Gastrocnemius medialis (tissue), 4 donors: Measurements from ENCODE around the gene SEC61A2. TPM values are rescaled to one million over a fixed set of nuclear protein-coding genes. Genes with fewer than 3 reads are reported as not detected.
"Not testable (repeated sequence)": the region's sequence is repeated elsewhere in the genome, so short reads cannot be mapped to it uniquely, and the experiment has no call there.

Experiments used
- ATAC-seq, 2 donors: fragments of 150-250 bp; one replicate each; pipeline ENCODE4 v1.9.1; 2016
- DNase-seq, 2 donors: peaks; one replicate each; pipeline ENCODE4 v3.0.0-alpha.2; 2019
- H3K27ac ChIP-seq, 4 donors: fragments of 200-600 bp; sonication (generic); 1 replicate in 1 of 4; 2 replicates in 3 of 4; pipeline ENCODE4 v1.5.1; 2016 to 2018; ENCODE audit warnings: mild to moderate bottlenecking in 2 of 4, moderate library complexity in 1 of 4
- H3K27me3 ChIP-seq, 3 donors: fragments of 200-600 bp; sonication (generic) in 2 of 3; 1 replicate in 1 of 3; 2 replicates in 2 of 3; pipeline versions ENCODE4 v1.5.1 to v1.6.0; 2016 to 2019; ENCODE audit warnings: mild to moderate bottlenecking in 1 of 3, moderate library complexity in 1 of 3
- H3K36me3 ChIP-seq, 2 donors: fragments of 200-600 bp; sonication (generic) in 1 of 2; one replicate each; pipeline ENCODE4 v1.5.1; 2017 to 2018
- H3K4me1 ChIP-seq, 2 donors: fragments of 200-600 bp; sonication (generic) in 1 of 2; one replicate each; pipeline ENCODE4 v1.5.1; 2016 to 2017; ENCODE audit warnings: mild to moderate bottlenecking in 2 of 2
- H3K4me3 ChIP-seq, 4 donors: fragments of 200-600 bp; sonication (generic) in 3 of 4; 1 replicate in 1 of 4; 2 replicates in 3 of 4; pipeline ENCODE4 v1.5.1; 2016 to 2019; ENCODE audit warnings: mild to moderate bottlenecking in 2 of 4
- H3K9me3 ChIP-seq, 3 donors: fragments of 200-600 bp; sonication (generic) in 2 of 3; 1 replicate in 1 of 3; 2 replicates in 2 of 3; pipeline ENCODE4 v1.5.1; 2016 to 2019
- POLR2A ChIP-seq, 2 donors: fragments of 450-650 bp; IDR thresholded peaks; one replicate each; pipeline ENCODE4 v1.6.1; 2017; ENCODE audit warnings: antibody characterized with exemption in 2 of 2, mild to moderate bottlenecking in 2 of 2, moderate library complexity in 2 of 2
- in situ Hi-C, 4 donors: fragments of 200-750 bp; cut with MboI; loops; one replicate each; pipeline versions ENCODE4 v1.15.0 to v1.8.0; 2017; ENCODE audit warnings: low sequenced_read_pairs in 4 of 4
- intact Hi-C: fragments of 100-400 bp; cut with DNase I; formaldehyde crosslinking; loops from one replicate; pipeline ENCODE4 v1.15.1; 2023; ENCODE audit warnings: low total_unique reads
- total RNA-seq, 4 donors: library from RNA; depleted of rRNA; stranded (reverse); fragments of >200 nt; gene quantifications; one replicate each; pipeline versions ENCODE4 v1.1.0 to v1.2.3, GENCODE V29; 2016
- TF ChIP-seq, protein P1 (sequence below), 5 experiments: fragments of 450-650 bp in 3 of 5; fragments of 200-600 bp in 2 of 5; sonication (generic) in 2 of 5; IDR thresholded peaks in 4 of 5; conservative IDR thresholded peaks in 1 of 5; 1 replicate in 4 of 5; 2 replicates in 1 of 5; pipeline ENCODE4 v1.5.1; 2016 to 2019; ENCODE audit warnings: antibody characterized with exemption in 5 of 5, mild to moderate bottlenecking in 3 of 5, moderate library complexity in 3 of 5

The SEC61A2 gene
- total RNA-seq, 4 donors from 2014 or later: 6.0 to 9.4 (median 8.6) TPM

GRCh38 chr10:12164085-12164484, 34.6 kb downstream of the SEC61A2 start:
- TF ChIP-seq, protein P1, sequence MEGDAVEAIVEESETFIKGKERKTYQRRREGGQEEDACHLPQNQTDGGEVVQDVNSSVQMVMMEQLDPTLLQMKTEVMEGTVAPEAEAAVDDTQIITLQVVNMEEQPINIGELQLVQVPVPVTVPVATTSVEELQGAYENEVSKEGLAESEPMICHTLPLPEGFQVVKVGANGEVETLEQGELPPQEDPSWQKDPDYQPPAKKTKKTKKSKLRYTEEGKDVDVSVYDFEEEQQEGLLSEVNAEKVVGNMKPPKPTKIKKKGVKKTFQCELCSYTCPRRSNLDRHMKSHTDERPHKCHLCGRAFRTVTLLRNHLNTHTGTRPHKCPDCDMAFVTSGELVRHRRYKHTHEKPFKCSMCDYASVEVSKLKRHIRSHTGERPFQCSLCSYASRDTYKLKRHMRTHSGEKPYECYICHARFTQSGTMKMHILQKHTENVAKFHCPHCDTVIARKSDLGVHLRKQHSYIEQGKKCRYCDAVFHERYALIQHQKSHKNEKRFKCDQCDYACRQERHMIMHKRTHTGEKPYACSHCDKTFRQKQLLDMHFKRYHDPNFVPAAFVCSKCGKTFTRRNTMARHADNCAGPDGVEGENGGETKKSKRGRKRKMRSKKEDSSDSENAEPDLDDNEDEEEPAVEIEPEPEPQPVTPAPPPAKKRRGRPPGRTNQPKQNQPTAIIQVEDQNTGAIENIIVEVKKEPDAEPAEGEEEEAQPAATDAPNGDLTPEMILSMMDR (IDR thresholded peaks at IDR 0.05 in 4 of 5, conservative IDR thresholded peaks at IDR 0.05 in 1 of 5): no peak
- no peak for TF ChIP-seq POLR2A (IDR thresholded peaks at IDR 0.05)
- no peaks in the 10 kb centered on the region for H3K9me3 ChIP-seq
- H3K4me1 ChIP-seq: no peaks in the 10 kb centered on the region
- H3K36me3 ChIP-seq: peaks cover 0 to 69% of the 10 kb centered on the region in 2 donors
- intact Hi-C loops: no loop called here
- H3K4me3 ChIP-seq: no peak overlapping the region
- no peak for DNase-seq
- no peak for ATAC-seq
- in situ Hi-C loops: no loop called here
- H3K27ac ChIP-seq: no peak overlapping the region
- H3K27me3 ChIP-seq: no peaks in the 10 kb centered on the region

DNA sequence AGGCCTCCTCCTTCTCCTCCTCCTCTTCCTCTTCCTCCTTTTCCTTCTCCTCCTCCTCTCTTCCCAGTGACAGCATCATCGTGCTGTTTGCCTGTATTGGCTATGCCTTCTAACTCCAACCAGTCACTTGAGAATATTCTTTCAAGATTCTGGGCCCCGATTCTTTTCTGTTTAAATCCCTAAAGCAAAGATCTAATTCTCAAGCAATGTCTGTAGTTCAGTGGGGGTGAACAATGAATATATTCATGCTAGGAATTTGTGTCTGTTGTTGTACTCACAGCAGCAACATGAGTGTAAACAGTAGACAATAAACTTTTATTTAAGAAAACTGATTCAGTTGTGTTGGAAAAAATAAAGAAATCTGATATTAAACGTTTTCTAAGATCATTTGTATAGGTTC, 35.6 kb downstream of the SEC61A2 start:
- ATAC-seq (no peak), DNase-seq (no peak)
- TF ChIP-seq, protein P1 (IDR thresholded peaks at IDR 0.05 in 4 of 5, conservative IDR thresholded peaks at IDR 0.05 in 1 of 5): no peak
- no peak for TF ChIP-seq POLR2A (IDR thresholded peaks at IDR 0.05)
- no peaks in the 10 kb centered on the region for H3K9me3 ChIP-seq
- H3K4me1 ChIP-seq: no peaks in the 10 kb centered on the region
- H3K27me3 ChIP-seq: no peaks in the 10 kb centered on the region
- H3K4me3 ChIP-seq: no peak overlapping the region
- H3K36me3 ChIP-seq: peaks cover 0 to 70% of the 10 kb centered on the region in 2 donors
- H3K27ac ChIP-seq: no peak overlapping the region
- in situ Hi-C loops: no loop called here
- intact Hi-C loops: no loop called here

DNA sequence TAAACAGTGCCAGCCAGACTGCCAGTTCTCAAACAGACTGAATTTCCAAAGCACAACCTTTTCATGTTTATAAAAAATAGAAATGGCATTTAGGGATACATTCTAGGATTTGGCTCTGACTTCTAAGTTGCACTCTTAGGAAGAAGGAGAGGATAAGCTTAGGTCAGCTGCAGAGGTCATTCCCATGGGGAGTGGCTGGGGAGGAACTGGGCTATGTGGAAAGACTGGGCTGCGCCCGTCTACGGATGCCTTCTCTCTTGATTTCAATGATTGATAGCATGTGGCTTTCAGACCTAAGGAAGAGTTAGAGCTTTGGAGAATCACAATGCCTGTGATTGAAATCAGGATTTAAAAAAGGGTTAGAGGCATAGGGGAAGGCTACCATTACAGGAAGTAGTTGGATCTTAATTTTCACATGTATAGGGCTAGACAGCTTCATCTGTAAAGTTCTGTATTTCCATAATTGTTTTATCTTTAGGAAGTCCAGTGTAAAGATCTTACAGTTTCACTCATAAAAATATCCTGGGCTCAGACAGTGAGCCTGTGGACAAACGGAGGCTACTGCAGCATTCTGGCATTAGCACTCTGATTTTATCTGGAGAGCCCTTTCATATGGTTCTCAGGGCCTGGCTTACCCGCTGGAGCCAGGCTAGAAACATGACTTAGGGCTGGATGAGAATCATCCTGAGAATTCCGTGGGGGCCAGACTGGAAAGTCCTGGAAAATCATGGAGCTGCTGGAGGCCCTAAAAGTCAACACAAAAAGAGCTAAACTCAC, 36.7 kb downstream of the SEC61A2 start:
- Histone ChIP-seq H3K36me3 (peaks cover 0 to 76% of the 10 kb centered on the region in 2 donors), H3K4me3 (no peak overlapping the region), H3K9me3 (no peaks in the 10 kb centered on the region), H3K27me3 (no peaks in the 10 kb centered on the region), H3K27ac (no peak overlapping the region), H3K4me1 (no peaks in the 10 kb centered on the region)
- in situ Hi-C loops (no loop called here), intact Hi-C loops (no loop called here)
- DNase-seq (no peak), ATAC-seq (no peak)
- TF ChIP-seq, protein P1 (IDR thresholded peaks at IDR 0.05 in 4 of 5, conservative IDR thresholded peaks at IDR 0.05 in 1 of 5): no peak
- no peak for TF ChIP-seq POLR2A (IDR thresholded peaks at IDR 0.05)

DNA sequence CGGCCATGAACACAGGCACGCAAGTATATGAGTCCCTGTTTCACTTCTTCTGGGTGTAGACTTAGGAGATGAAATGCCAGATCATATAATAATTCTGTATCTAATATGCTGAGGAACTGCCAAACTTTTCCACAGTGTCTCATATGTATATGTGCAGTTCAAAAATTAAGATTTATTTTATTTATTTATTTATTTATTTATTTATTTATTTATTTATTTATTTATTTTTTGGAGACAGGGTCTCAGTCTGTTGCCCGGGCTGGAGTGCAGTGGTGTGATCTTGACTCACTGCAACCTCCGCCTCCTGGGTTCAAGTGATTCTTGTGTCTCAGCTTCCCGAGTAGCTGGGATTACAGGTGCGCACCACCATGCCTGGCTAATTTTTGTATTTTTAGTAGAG, 42.0 kb downstream of the SEC61A2 start:
- H3K27ac ChIP-seq, H3K9me3 ChIP-seq, in situ Hi-C loops, ATAC-seq, H3K4me3 ChIP-seq, H3K27me3 ChIP-seq, DNase-seq, intact Hi-C loops, H3K4me1 ChIP-seq: not testable (repeated sequence)
- H3K36me3 ChIP-seq: peaks cover 3 to 89% of the 10 kb centered on the region in 2 donors

GRCh38 chr10:12177642-12178041, 48.2 kb downstream of the SEC61A2 start:
- ATAC-seq (no peak), DNase-seq (no peak)
- Histone ChIP-seq H3K4me1 (no peaks in the 10 kb centered on the region), H3K27me3 (no peaks in the 10 kb centered on the region), H3K9me3 (no peaks in the 10 kb centered on the region), H3K4me3 (no peak overlapping the region), H3K27ac (no peak overlapping the region), H3K36me3 (peaks cover 3 to 71% of the 10 kb centered on the region in 2 donors)
- in situ Hi-C loops (no loop called here), intact Hi-C loops (no loop called here)
- TF ChIP-seq, protein P1 (IDR thresholded peaks at IDR 0.05 in 4 of 5, conservative IDR thresholded peaks at IDR 0.05 in 1 of 5): no peak
